ENCODE data around the gene CXorf65.

CXorf65 gene

GRCh38 chrX:71151366-71151765, 44.8 kb upstream of the CXorf65 start:
- TF ChIP-seq CTCF (IDR thresholded peaks at IDR 0.05; ENCODE audit: low read length) = no peak
- no peak for TF ChIP-seq EZH2 (IDR thresholded peaks at IDR 0.05; ENCODE audit: borderline replicate concordance, low read length)
- no peak overlapping the region for H2AFZ ChIP-seq (ENCODE audit: low read length)

DNA sequence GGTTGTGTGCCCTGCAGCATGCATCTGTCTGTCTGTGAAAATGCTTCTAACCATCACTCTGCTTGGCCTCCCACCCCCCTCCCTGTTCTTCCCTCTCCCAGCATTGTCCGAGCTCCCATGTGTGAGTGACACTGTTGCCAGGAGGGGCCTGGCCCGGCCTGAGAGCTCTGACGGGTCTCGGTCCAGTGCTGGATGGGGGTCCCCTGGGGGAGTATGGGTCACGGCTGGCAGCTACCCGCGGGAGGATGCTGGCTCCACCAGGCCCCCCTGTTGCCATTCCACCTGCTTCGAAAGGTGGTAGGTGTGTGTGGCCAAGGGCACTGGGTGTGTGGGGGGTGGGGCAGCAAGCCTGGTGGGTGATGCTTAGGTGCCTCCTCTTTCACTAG, 41.7 kb upstream of the CXorf65 start:
- TF ChIP-seq EZH2 (IDR thresholded peaks at IDR 0.05; ENCODE audit: borderline replicate concordance, low read length) (no peak), CTCF (IDR thresholded peaks at IDR 0.05; ENCODE audit: low read length) (no peak)
- H3K9me3 ChIP-seq (ENCODE audit: low read length) = no peaks in the 10 kb centered on the region
- H4K20me1 ChIP-seq (ENCODE audit: insufficient read depth, low read length) = no peaks in the 10 kb centered on the region
- no peak overlapping the region for H3K4me3 ChIP-seq (ENCODE audit: low read depth, low read length, poor library complexity, severe bottlenecking)
- no peak overlapping the region for H2AFZ ChIP-seq (ENCODE audit: low read length)
- no peaks in the 10 kb centered on the region for H3F3A ChIP-seq (ENCODE audit: insufficient read depth, low read length)
- no peaks in the 10 kb centered on the region for H3K4me1 ChIP-seq (ENCODE audit: insufficient read depth, low read length, severe bottlenecking)
- no peaks in the 10 kb centered on the region for H3K9me2 ChIP-seq (ENCODE audit: low read depth, low read length)
- no peak overlapping the region for H3K27ac ChIP-seq (ENCODE audit: low read depth, low read length, poor library complexity, severe bottlenecking)
- H3K36me3 ChIP-seq (ENCODE audit: insufficient read depth, low read length) = peaks cover 2% of the 10 kb centered on the region; the same call in 1 of the 2 replicates
- no peaks in the 10 kb centered on the region for H3K79me2 ChIP-seq (ENCODE audit: insufficient read depth, low read length)
- H3K27me3 ChIP-seq (ENCODE audit: insufficient read depth, low read length) = no peaks in the 10 kb centered on the region
- H3K4me2 ChIP-seq (ENCODE audit: low read length) = no peak overlapping the region
- H3K9ac ChIP-seq (ENCODE audit: low read length) = no peak overlapping the region

More at GRCh38 chrX:71151366-71151765, 44.8 kb upstream of the CXorf65 start:
- Histone ChIP-seq H3K27me3 (ENCODE audit: insufficient read depth, low read length) (no peaks in the 10 kb centered on the region), H3K79me2 (ENCODE audit: insufficient read depth, low read length) (no peaks in the 10 kb centered on the region), H3K9me3 (ENCODE audit: low read length) (no peaks in the 10 kb centered on the region), H3K4me1 (ENCODE audit: insufficient read depth, low read length, severe bottlenecking) (no peaks in the 10 kb centered on the region), H3K27ac (ENCODE audit: low read depth, low read length, poor library complexity, severe bottlenecking) (no peak overlapping the region), H3K4me2 (ENCODE audit: low read length) (no peak overlapping the region), H4K20me1 (ENCODE audit: insufficient read depth, low read length) (no peaks in the 10 kb centered on the region), H3F3A (ENCODE audit: insufficient read depth, low read length) (no peaks in the 10 kb centered on the region), H3K9ac (ENCODE audit: low read length) (no peak overlapping the region), H3K36me3 (ENCODE audit: insufficient read depth, low read length) (no peaks in the 10 kb centered on the region), H3K4me3 (ENCODE audit: low read depth, low read length, poor library complexity, severe bottlenecking) (no peak overlapping the region), H3K9me2 (ENCODE audit: low read depth, low read length) (no peaks in the 10 kb centered on the region)

DNA sequence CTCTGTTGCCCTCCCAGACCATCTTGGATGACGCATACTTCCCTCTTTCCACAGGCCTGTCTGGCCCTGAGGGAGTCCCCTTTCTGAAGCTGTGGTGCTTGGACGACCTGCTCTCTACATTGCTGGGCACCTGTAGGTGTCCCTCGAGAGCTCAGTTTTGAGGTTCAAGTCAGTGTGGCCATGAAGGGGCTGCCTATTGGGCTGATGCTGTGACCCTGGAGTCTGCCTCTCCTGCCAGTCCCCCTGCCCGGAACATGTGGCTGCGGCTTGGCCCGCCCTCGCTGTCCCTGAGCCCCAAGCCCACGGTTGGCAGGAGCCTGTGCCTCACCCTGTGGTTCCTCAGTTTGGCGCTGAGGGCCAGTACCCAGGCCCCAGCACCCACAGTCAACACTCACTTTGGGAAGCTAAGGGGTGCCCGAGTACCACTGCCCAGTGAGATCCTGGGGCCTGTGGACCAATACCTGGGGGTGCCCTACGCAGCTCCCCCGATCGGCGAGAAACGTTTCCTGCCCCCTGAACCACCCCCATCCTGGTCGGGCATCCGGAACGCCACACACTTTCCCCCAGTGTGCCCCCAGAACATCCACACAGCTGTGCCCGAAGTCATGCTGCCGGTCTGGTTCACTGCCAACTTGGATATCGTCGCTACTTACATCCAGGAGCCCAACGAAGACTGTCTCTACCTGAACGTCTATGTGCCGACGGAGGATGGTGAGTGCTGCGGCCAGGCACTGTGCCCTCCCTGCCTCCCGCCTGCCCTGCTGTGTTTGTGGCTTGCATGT, 41.1 kb upstream of the CXorf65 start:
- H3K9me2 ChIP-seq (ENCODE audit: low read depth, low read length) = no peaks in the 10 kb centered on the region
- H3F3A ChIP-seq (ENCODE audit: insufficient read depth, low read length) = no peaks in the 10 kb centered on the region
- H3K4me1 ChIP-seq (ENCODE audit: insufficient read depth, low read length, severe bottlenecking) = no peaks in the 10 kb centered on the region
- no peak overlapping the region for H2AFZ ChIP-seq (ENCODE audit: low read length)
- H3K36me3 ChIP-seq (ENCODE audit: insufficient read depth, low read length) = peaks cover 4% of the 10 kb centered on the region; the same call in 1 of the 2 replicates
- H3K4me3 ChIP-seq (ENCODE audit: low read depth, low read length, poor library complexity, severe bottlenecking) = no peak overlapping the region
- H3K27me3 ChIP-seq (ENCODE audit: insufficient read depth, low read length) = no peaks in the 10 kb centered on the region
- H3K9me3 ChIP-seq (ENCODE audit: low read length) = no peaks in the 10 kb centered on the region
- H3K9ac ChIP-seq (ENCODE audit: low read length) = no peak overlapping the region
- no peak overlapping the region for H3K27ac ChIP-seq (ENCODE audit: low read depth, low read length, poor library complexity, severe bottlenecking)
- H4K20me1 ChIP-seq (ENCODE audit: insufficient read depth, low read length) = no peaks in the 10 kb centered on the region
- no peak overlapping the region for H3K4me2 ChIP-seq (ENCODE audit: low read length)
- no peaks in the 10 kb centered on the region for H3K79me2 ChIP-seq (ENCODE audit: insufficient read depth, low read length)
- TF ChIP-seq EZH2 (IDR thresholded peaks at IDR 0.05; ENCODE audit: borderline replicate concordance, low read length) (no peak), CTCF (IDR thresholded peaks at IDR 0.05; ENCODE audit: low read length) (peak; percentile 9; the same call in 1 of the 2 replicates)
